PC-9 (cell line): ENCODE data around the gene LSR. TPM values are rescaled to one million over a fixed set of nuclear protein-coding genes. Genes with fewer than 3 reads are reported as not detected.
"Not testable (repeated sequence)": the region's sequence is repeated elsewhere in the genome, so short reads cannot be mapped to it uniquely, and the experiment has no call there.

Source experiments
- BruUV-seq: library from RNA; stranded (reverse); fragments of 400-500 nt; replicated peaks from 2 replicates; lab custom pipeline; 2021; lab: Mats Ljungman, UMichigan
- CTCF ChIA-PET: fragments of 300-600 bp; sonication (Branson Sonifier 250); formaldehyde crosslinking; loops from one replicate; lab custom pipeline; 2022; ENCODE audit warnings: antibody characterized with exemption; lab: Charles Lee
- POLR2A ChIA-PET: fragments of 300-600 bp; sonication (Branson Sonifier 250); formaldehyde crosslinking; loops from one replicate; lab custom pipeline; 2022; ENCODE audit warnings: antibody characterized with exemption; ENCODE audit not compliant: unreplicated experiment; lab: Charles Lee
- DNase-seq, 2 experiments: peaks; one replicate each; pipeline versions ENCODE4 v3.0.0 to v3.0.0-alpha.2; 2015 to 2022; ENCODE audit warnings: mixed read lengths in 1 of 2
- H2AFZ ChIP-seq: fragments of 200-600 bp; sonication (generic); 2 replicates; pipeline ENCODE4 v1.8.1; 2017; ENCODE audit warnings: antibody characterized with exemption
- H3F3A ChIP-seq: fragments of 200-600 bp; sonication (generic); 2 replicates; pipeline ENCODE4 v1.8.1; 2017; ENCODE audit warnings: antibody characterized with exemption, mild to moderate bottlenecking, low read depth; ENCODE audit not compliant: insufficient read depth
- H3K27ac ChIP-seq: fragments of 200-600 bp; sonication (generic); 2 replicates; pipeline ENCODE4 v1.6.1; 2016; ENCODE audit warnings: mixed run types
- H3K27me3 ChIP-seq: fragments of 200-600 bp; sonication (generic); 2 replicates; pipeline ENCODE4 v1.6.1; 2016; ENCODE audit warnings: low read depth, mixed run types; ENCODE audit not compliant: insufficient read depth
- H3K36me3 ChIP-seq: fragments of 200-600 bp; sonication (generic); 2 replicates; pipeline ENCODE4 v1.6.1; 2016; ENCODE audit warnings: low read depth, mixed run types
- H3K4me1 ChIP-seq: fragments of 200-600 bp; sonication (generic); replicated peaks from 2 replicates; pipeline ENCODE4 v1.6.1; 2016; ENCODE audit warnings: mixed run types; ENCODE audit not compliant: insufficient read depth
- H3K4me2 ChIP-seq: fragments of 200-600 bp; sonication (generic); 2 replicates; pipeline ENCODE4 v1.6.1; 2017; ENCODE audit warnings: mixed run types
- H3K4me3 ChIP-seq: fragments of 200-600 bp; sonication (generic); 2 replicates; pipeline ENCODE4 v1.6.1; 2016; ENCODE audit warnings: mixed run types
- H3K79me2 ChIP-seq: fragments of 200-600 bp; sonication (generic); 2 replicates; pipeline ENCODE4 v1.6.1; 2017; ENCODE audit warnings: low read depth, mixed run types
- H3K9me2 ChIP-seq: fragments of 200-600 bp; sonication (generic); 2 replicates; pipeline ENCODE4 v1.8.1; 2017; ENCODE audit warnings: mild to moderate bottlenecking; ENCODE audit not compliant: insufficient read depth
- H3K9me3 ChIP-seq: fragments of 200-600 bp; sonication (generic); 2 replicates; pipeline ENCODE4 v1.8.1; 2016; ENCODE audit warnings: low read depth; ENCODE audit not compliant: insufficient read depth
- H4K20me1 ChIP-seq: fragments of 200-600 bp; sonication (generic); 2 replicates; pipeline ENCODE4 v1.8.1; 2017; ENCODE audit not compliant: insufficient read depth
- EZH2 ChIP-seq: fragments of 200-600 bp; sonication (generic); IDR thresholded peaks from 2 replicates; pipeline ENCODE4 v1.8.0; 2017; ENCODE audit warnings: antibody characterized with exemption, low read depth
- intact Hi-C: fragments of 100-400 bp; cut with micrococcal nuclease; formaldehyde crosslinking; loops from one replicate; pipeline ENCODE4 v1.10.0; 2022; ENCODE audit not compliant: unreplicated experiment
- total RNA-seq: library from RNA; stranded (reverse); gene quantifications from 2 replicates; pipeline ENCODE4 v1.2.3, GENCODE V29; 2021
- TF ChIP-seq, protein P1 (sequence below): fragments of 200-600 bp; sonication (generic); conservative IDR thresholded peaks from 2 replicates; pipeline ENCODE4 v1.6.1; 2017; ENCODE audit warnings: mixed run types, antibody characterized with exemption, mild to moderate bottlenecking, moderate library complexity

LSR gene
- total RNA-seq, 1 experiment from 2014 or later, result 145 TPM

DNA sequence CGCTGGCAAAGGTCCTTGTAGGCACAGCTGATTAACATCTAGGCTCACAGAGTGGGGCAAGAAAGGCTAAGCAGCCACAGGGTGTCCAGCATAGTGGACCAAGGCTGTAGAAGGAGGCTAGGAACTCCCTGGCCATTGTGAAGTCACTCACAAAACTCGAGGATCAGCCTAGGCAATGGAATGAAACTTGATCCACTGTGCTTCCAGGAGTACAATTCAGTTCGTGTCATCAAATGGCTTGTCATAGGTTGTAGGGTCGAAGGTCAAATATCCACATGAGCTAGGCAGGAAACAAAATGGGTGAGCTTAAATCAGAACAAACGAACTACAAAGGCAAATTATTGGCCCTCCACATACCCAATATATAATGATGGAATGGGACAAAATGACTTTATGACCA lies 15.9 kb upstream of the LSR start:
- H3K4me3 ChIP-seq, result no peak overlapping the region
- H3K9me3 ChIP-seq, result peaks cover 4% of the 10 kb centered on the region; the same call in 1 of the 2 replicates
- CTCF ChIA-PET, result no interaction called here
- no peaks in the 10 kb centered on the region for H3F3A ChIP-seq
- POLR2A ChIA-PET, result interaction anchor here (0.7 kb wide), 1 partner anchor 32 kb away, joined by 3 read pairs; no protein-coding TSS in a partner anchor
- no peak for TF ChIP-seq EZH2
- TF ChIP-seq, protein P1, sequence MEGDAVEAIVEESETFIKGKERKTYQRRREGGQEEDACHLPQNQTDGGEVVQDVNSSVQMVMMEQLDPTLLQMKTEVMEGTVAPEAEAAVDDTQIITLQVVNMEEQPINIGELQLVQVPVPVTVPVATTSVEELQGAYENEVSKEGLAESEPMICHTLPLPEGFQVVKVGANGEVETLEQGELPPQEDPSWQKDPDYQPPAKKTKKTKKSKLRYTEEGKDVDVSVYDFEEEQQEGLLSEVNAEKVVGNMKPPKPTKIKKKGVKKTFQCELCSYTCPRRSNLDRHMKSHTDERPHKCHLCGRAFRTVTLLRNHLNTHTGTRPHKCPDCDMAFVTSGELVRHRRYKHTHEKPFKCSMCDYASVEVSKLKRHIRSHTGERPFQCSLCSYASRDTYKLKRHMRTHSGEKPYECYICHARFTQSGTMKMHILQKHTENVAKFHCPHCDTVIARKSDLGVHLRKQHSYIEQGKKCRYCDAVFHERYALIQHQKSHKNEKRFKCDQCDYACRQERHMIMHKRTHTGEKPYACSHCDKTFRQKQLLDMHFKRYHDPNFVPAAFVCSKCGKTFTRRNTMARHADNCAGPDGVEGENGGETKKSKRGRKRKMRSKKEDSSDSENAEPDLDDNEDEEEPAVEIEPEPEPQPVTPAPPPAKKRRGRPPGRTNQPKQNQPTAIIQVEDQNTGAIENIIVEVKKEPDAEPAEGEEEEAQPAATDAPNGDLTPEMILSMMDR, result no peak
- no peaks in the 10 kb centered on the region for H3K36me3 ChIP-seq
- H3K4me2 ChIP-seq, result no peak overlapping the region
- no peak for DNase-seq
- no TSS peak for BruUV-seq
- H3K79me2 ChIP-seq, result no peaks in the 10 kb centered on the region
- no peaks in the 10 kb centered on the region for H4K20me1 ChIP-seq
- no peaks in the 10 kb centered on the region for H3K27me3 ChIP-seq
- H3K27ac ChIP-seq, result no peak overlapping the region
- H3K4me1 ChIP-seq, result no peaks in the 10 kb centered on the region
- intact Hi-C loops, result no loop called here
- no peak overlapping the region for H2AFZ ChIP-seq
- no peaks in the 10 kb centered on the region for H3K9me2 ChIP-seq

DNA sequence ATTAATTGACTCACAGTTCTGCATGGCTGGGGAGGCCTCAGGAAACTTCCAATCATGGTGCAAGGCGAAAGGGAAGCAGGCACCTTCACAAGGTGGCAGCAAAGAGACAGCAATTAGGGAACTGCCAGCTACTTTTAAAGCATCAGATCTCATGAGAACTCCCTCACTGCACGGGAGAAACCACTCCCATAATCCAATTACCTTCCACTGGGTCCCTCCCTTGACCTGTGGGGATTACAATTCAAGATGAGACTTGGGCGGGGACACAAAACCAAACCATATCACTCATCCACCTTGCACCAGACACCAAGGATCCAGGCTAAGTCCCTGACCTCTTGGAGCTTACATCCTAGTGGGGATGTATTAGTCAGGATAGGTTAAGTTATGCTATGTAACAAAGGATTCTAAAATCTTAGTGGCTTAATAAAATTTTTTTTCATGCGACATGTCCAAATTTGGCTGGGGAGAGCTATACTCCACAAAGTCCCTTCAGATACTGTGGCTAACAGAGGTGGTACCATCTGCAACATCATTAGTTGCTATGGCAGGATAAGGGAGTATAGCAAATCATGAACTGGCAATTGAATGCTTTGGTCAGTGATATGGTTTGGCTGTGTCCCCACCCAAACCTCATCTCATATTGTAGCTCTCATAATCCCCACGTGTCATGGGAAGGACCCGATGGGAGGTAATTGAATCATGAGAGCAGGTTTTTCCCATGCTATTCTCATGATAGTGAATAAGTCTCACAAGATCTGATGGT lies 12.0 kb upstream of the LSR start:
- H3K27ac ChIP-seq, result no peak overlapping the region
- H3K27me3 ChIP-seq, result no peaks in the 10 kb centered on the region
- TF ChIP-seq, protein P1, result no peak
- no peak for TF ChIP-seq EZH2
- no peak overlapping the region for H2AFZ ChIP-seq
- no peak for DNase-seq
- H4K20me1 ChIP-seq, result no peaks in the 10 kb centered on the region
- POLR2A ChIA-PET, result no interaction called here
- H3K79me2 ChIP-seq, result no peaks in the 10 kb centered on the region
- peaks cover 4% of the 10 kb centered on the region; the same call in 1 of the 2 replicates for H3K9me3 ChIP-seq
- no peak overlapping the region for H3K4me3 ChIP-seq
- intact Hi-C loops, result no loop called here
- no peaks in the 10 kb centered on the region for H3K36me3 ChIP-seq
- H3K4me2 ChIP-seq, result no peak overlapping the region
- CTCF ChIA-PET, result interaction anchor here (0.5 kb wide), 1 partner anchor 31 kb away, joined by 3 read pairs; no protein-coding TSS in a partner anchor
- H3K4me1 ChIP-seq, result no peaks in the 10 kb centered on the region
- no peaks in the 10 kb centered on the region for H3F3A ChIP-seq
- H3K9me2 ChIP-seq, result no peaks in the 10 kb centered on the region
- BruUV-seq, result no TSS peak

DNA sequence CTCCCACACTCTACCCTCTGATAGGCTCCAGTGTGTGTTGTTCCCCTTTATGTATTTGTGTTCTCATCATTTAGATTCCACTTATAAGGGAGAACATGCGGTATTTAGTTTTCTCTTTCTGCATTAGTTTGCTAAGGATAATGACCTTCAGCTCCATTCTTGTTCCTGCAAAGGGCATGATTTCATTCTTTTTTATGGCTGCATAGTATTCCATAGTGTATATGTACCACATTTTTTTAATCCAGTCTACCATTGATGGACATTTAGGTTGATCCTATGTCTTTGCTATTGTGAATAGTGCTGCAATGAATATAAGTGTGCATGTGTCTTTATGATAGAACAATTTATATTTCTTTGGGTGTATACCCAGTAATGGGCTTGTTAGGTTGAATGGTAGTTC lies 9.2 kb upstream of the LSR start:
- H3K9me2 ChIP-seq, CTCF ChIA-PET, H3K27ac ChIP-seq, H3K79me2 ChIP-seq, DNase-seq, H3F3A ChIP-seq, H3K9me3 ChIP-seq, intact Hi-C loops, POLR2A ChIA-PET, H4K20me1 ChIP-seq, BruUV-seq, H3K27me3 ChIP-seq, H3K4me3 ChIP-seq, H2AFZ ChIP-seq, H3K4me2 ChIP-seq, H3K4me1 ChIP-seq, H3K36me3 ChIP-seq: not testable (repeated sequence)
